HEK293 (cell line): ENCODE measurements around the gene DDX23.
A peak's percentile ranks its signal among the peaks of the same experiment; 100 is the strongest.

Experiments
- AEBP2 ChIP-seq: fragments of 450-650 bp; formaldehyde crosslinking; IDR thresholded peaks from 2 replicates; pipeline ENCODE4 v1.5.1; 2016; ENCODE audit warnings: missing biosample characterization, missing genetic modification characterization, borderline replicate concordance
- ATF2 ChIP-seq: fragments of 450-650 bp; formaldehyde crosslinking; IDR thresholded peaks from 2 replicates; pipeline ENCODE4 v1.5.1; 2016; ENCODE audit warnings: missing biosample characterization, missing genetic modification characterization, low read depth
- EGR2 ChIP-seq: fragments of 450-650 bp; formaldehyde crosslinking; IDR thresholded peaks from 2 replicates; pipeline ENCODE4 v1.5.1; 2016; ENCODE audit warnings: low read depth, missing biosample characterization, missing genetic modification characterization
- ELK4 ChIP-seq: IDR thresholded peaks from 2 replicates; pipeline ENCODE4 v1.6.1; 2011; ENCODE audit warnings: mild to moderate bottlenecking, low read depth, low read length, borderline replicate concordance
- GLI4 ChIP-seq: fragments of 450-650 bp; formaldehyde crosslinking; IDR thresholded peaks from 2 replicates; pipeline ENCODE4 v1.5.1; 2016; ENCODE audit warnings: missing biosample characterization, missing genetic modification characterization
- HIC1 ChIP-seq: fragments of 450-650 bp; formaldehyde crosslinking; IDR thresholded peaks from 2 replicates; pipeline ENCODE4 v1.5.1; 2016; ENCODE audit warnings: missing biosample characterization, missing genetic modification characterization
- HOXA7 ChIP-seq: sonication (generic); formaldehyde crosslinking; IDR thresholded peaks from 2 replicates; pipeline ENCODE4 v1.8.1; 2022; ENCODE audit warnings: missing genetic modification reagents, borderline replicate concordance
- INSM2 ChIP-seq: fragments of 450-650 bp; formaldehyde crosslinking; IDR thresholded peaks from 2 replicates; pipeline ENCODE4 v1.5.1; 2016; ENCODE audit warnings: missing biosample characterization, missing genetic modification characterization
- KLF10 ChIP-seq: fragments of 450-650 bp; IDR thresholded peaks from 2 replicates; pipeline ENCODE4 v1.5.1; 2018; ENCODE audit warnings: missing biosample characterization, mild to moderate bottlenecking, missing genetic modification characterization
- MEIS1 ChIP-seq: sonication (generic); formaldehyde crosslinking; IDR thresholded peaks from 2 replicates; pipeline ENCODE4 v1.8.1; 2022; ENCODE audit warnings: missing genetic modification reagents, mild to moderate bottlenecking, borderline replicate concordance
- TSHZ1 ChIP-seq: fragments of 450-650 bp; formaldehyde crosslinking; IDR thresholded peaks from 2 replicates; pipeline ENCODE4 v1.5.1; 2016; ENCODE audit warnings: missing biosample characterization, missing genetic modification characterization, borderline replicate concordance
- ZFHX2 ChIP-seq: fragments of 450-650 bp; formaldehyde crosslinking; conservative IDR thresholded peaks from 2 replicates; pipeline ENCODE4 v1.5.1; 2016; ENCODE audit warnings: missing biosample characterization, missing genetic modification characterization
- ZFP3 ChIP-seq: fragments of 450-650 bp; formaldehyde crosslinking; IDR thresholded peaks from 2 replicates; pipeline ENCODE4 v1.5.1; 2016; ENCODE audit warnings: low read depth, missing biosample characterization, missing genetic modification characterization
- ZNF132 ChIP-seq: fragments of 450-650 bp; formaldehyde crosslinking; IDR thresholded peaks from 2 replicates; pipeline ENCODE4 v1.5.1; 2017; ENCODE audit warnings: missing biosample characterization, missing genetic modification characterization, borderline replicate concordance
- ZNF157 ChIP-seq: fragments of 450-650 bp; formaldehyde crosslinking; IDR thresholded peaks from 2 replicates; pipeline ENCODE4 v1.5.1; 2016; ENCODE audit warnings: missing biosample characterization, missing genetic modification characterization
- ZNF214 ChIP-seq: fragments of 450-650 bp; formaldehyde crosslinking; IDR thresholded peaks from 2 replicates; pipeline ENCODE4 v1.5.1; 2017; ENCODE audit warnings: missing biosample characterization, mild to moderate bottlenecking, missing genetic modification characterization, borderline replicate concordance
- ZNF366 ChIP-seq: fragments of 450-650 bp; formaldehyde crosslinking; conservative IDR thresholded peaks from 2 replicates; pipeline ENCODE4 v1.5.1; 2016; ENCODE audit warnings: missing biosample characterization, missing genetic modification characterization
- ZNF416 ChIP-seq: fragments of 450-650 bp; formaldehyde crosslinking; IDR thresholded peaks from 2 replicates; pipeline ENCODE4 v1.5.1; 2016; ENCODE audit warnings: missing biosample characterization, missing genetic modification characterization
- ZNF423 ChIP-seq: fragments of 450-650 bp; formaldehyde crosslinking; IDR thresholded peaks from 2 replicates; pipeline ENCODE4 v1.5.1; 2016; ENCODE audit warnings: missing biosample characterization, missing genetic modification characterization
- ZNF48 ChIP-seq: fragments of 450-650 bp; formaldehyde crosslinking; IDR thresholded peaks from 2 replicates; pipeline ENCODE4 v1.5.1; 2016; ENCODE audit warnings: missing biosample characterization, missing genetic modification characterization
- ZNF692 ChIP-seq: fragments of 450-650 bp; formaldehyde crosslinking; IDR thresholded peaks from 2 replicates; pipeline ENCODE4 v1.5.1; 2016; ENCODE audit warnings: missing biosample characterization, missing genetic modification characterization
- ZNF768 ChIP-seq: fragments of 450-650 bp; formaldehyde crosslinking; IDR thresholded peaks from 2 replicates; pipeline ENCODE4 v1.5.1; 2018; ENCODE audit warnings: missing biosample characterization, mild to moderate bottlenecking, missing genetic modification characterization
- ZNF843 ChIP-seq: fragments of 450-650 bp; formaldehyde crosslinking; IDR thresholded peaks from 2 replicates; pipeline ENCODE4 v1.5.1; 2016; ENCODE audit warnings: missing biosample characterization, missing genetic modification characterization

Gene DDX23

GRCh38 chr12:48815126-48816110 is 36.5 kb downstream of the DDX23 start (continued):
- no peak for TF ChIP-seq ZNF416
- TF ChIP-seq ZNF768 (tag by site-specific recombination), result no peak
- TF ChIP-seq ATF2 (tag by site-specific recombination), result no peak
- TF ChIP-seq ZNF843 (tag by site-specific recombination), result peak; percentile 79
- no peak for TF ChIP-seq ZNF48 (tag by site-specific recombination)
- peak; percentile 56; the same call in 1 of the 2 replicates for TF ChIP-seq ZNF692
- no peak for TF ChIP-seq ZNF423 (tag by site-specific recombination)
- no peak for TF ChIP-seq ZNF132 (tag by site-specific recombination)
- no peak for TF ChIP-seq AEBP2 (tag by site-specific recombination)
- TF ChIP-seq MEIS1, result no peak
- TF ChIP-seq ZNF214 (tag by site-specific recombination), result no peak
- TF ChIP-seq ELK4, result no peak
- no peak for TF ChIP-seq ZFP3 (tag by site-specific recombination)
- TF ChIP-seq KLF10 (tag by site-specific recombination), result no peak
- TF ChIP-seq HIC1 (tag by site-specific recombination), result peak; percentile 62; the same call in 1 of the 2 replicates
- peak; percentile 78; the same call in 1 of the 2 replicates for TF ChIP-seq GLI4
- no peak for TF ChIP-seq ZNF157 (tag by site-specific recombination)
- peak; percentile 92 for TF ChIP-seq EGR2
- TF ChIP-seq TSHZ1 (tag by site-specific recombination), result no peak
- no peak for TF ChIP-seq HOXA7 (CRISPR knock-in tag)
- peak; percentile 89 for TF ChIP-seq ZFHX2 (tag by site-specific recombination)
- peak; percentile 99 for TF ChIP-seq ZNF366 (tag by site-specific recombination)
- TF ChIP-seq INSM2 (tag by site-specific recombination), result peak; percentile 27; the same call in 1 of the 2 replicates
